ENCODE data around the gene TOPBP1.

- TF ChIP-seq CTCF (IDR thresholded peaks at IDR 0.05 in 4 of 5, conservative IDR thresholded peaks at IDR 0.05 in 1 of 5) (no peak), POLR2A (IDR thresholded peaks at IDR 0.05) (no peak)
Observed at GRCh38 chr3:133576169-133576568, 85.6 kb downstream of the TOPBP1 start.

All from gastrocnemius medialis (tissue), 4 donors.